K562 (cell line): ENCODE data around the gene HIVEP1. TPM values are rescaled to one million over a fixed set of nuclear protein-coding genes. Genes with fewer than 3 reads are reported as not detected.

Source experiments
- ATAC-seq: fragments of 200-7000 bp; cut with Tn5 transposase; 3 replicates; pipeline ENCODE4 v1.9.1; 2020; ENCODE audit warnings: moderate library complexity
- BruUV-seq: library from RNA; stranded (reverse); fragments of 400-500 nt; replicated peaks from 2 replicates; lab custom pipeline; 2021; lab: Mats Ljungman, UMichigan
- CTCF ChIA-PET: fragments of 300-600 bp; formaldehyde crosslinking; extraction: SDS; loops from one replicate; lab custom pipeline; 2021; ENCODE audit warnings: low intra/inter-chr PET ratio; lab: Yijun Ruan, JAX
- POLR2A ChIA-PET: fragments of 300-600, 350-650 bp; sonication (Branson Sonifier 250); formaldehyde crosslinking; extraction: SDS; loops from one replicate; lab custom pipeline; 2021; ENCODE audit warnings: antibody characterized with exemption, inconsistent platforms; lab: Yijun Ruan, JAX
- DNase-seq, 4 experiments: peaks; one replicate each; pipeline versions ENCODE4 v3.0.0 to v3.0.0-alpha.2; 2011 to 2018; ENCODE audit warnings: low spot score in 3 of 4, mixed read lengths in 3 of 4; ENCODE audit errors: extremely low read depth in 1 of 4
- FAIRE-seq: peaks from 2 replicates; lab custom pipeline; 2011; peaks lifted over from hg19 to GRCh38; lab: Jason Lieb, UNC
- H2AFZ ChIP-seq: 2 replicates; pipeline ENCODE4 v1.6.0; 2011; ENCODE audit warnings: low read depth, low read length, control low read depth, inconsistent platforms
- H3K27ac ChIP-seq: fragments of 200-600 bp; 3 replicates; pipeline ENCODE4 v1.8.0; 2011; ENCODE audit warnings: low read depth, mild to moderate bottlenecking, control low read depth, inconsistent platforms, low read length, moderate library complexity, mixed read lengths; ENCODE audit errors: extremely low read depth
- H3K27me3 ChIP-seq, 2 experiments: fragments of 300-600 bp in 1 of 2; 2 replicates in 1 of 2; 3 replicates in 1 of 2; pipeline versions ENCODE4 v1.6.0 to v1.8.0; 2011; ENCODE audit warnings: inconsistent platforms in 2 of 2, low read length in 2 of 2, mild to moderate bottlenecking in 1 of 2, mixed read lengths in 1 of 2, moderate library complexity in 1 of 2; ENCODE audit not compliant: control insufficient read depth in 2 of 2, insufficient read depth in 2 of 2
- H3K36me3 ChIP-seq: fragments of 300-600 bp; 3 replicates; pipeline ENCODE4 v1.8.0; 2011; ENCODE audit warnings: mild to moderate bottlenecking, low read length, inconsistent platforms; ENCODE audit not compliant: control insufficient read depth, insufficient read depth
- H3K4me1 ChIP-seq, 2 experiments: fragments of 200-600 bp in 1 of 2; replicated peaks in 1 of 2; 2 replicates in 1 of 2; 3 replicates in 1 of 2; pipeline versions ENCODE4 v1.5.1 to v1.8.0; 2011; ENCODE audit warnings: inconsistent platforms in 2 of 2, low read length in 2 of 2, mild to moderate bottlenecking in 1 of 2, mixed read lengths in 1 of 2, moderate library complexity in 1 of 2; ENCODE audit not compliant: control insufficient read depth in 2 of 2, insufficient read depth in 2 of 2
- H3K4me2 ChIP-seq: 2 replicates; pipeline ENCODE4 v1.6.1; 2011; ENCODE audit warnings: low read length, control low read depth, inconsistent platforms, mixed read lengths; ENCODE audit not compliant: insufficient read depth
- H3K4me3 ChIP-seq: fragments of 200-600 bp; sonication (generic), shearing (Covaris generic); 2 replicates; pipeline ENCODE4 v1.5.1; 2016; ENCODE audit warnings: control low read depth, inconsistent platforms
- H3K79me2 ChIP-seq: fragments of 200-600 bp; 3 replicates; pipeline ENCODE4 v1.8.0; 2011; ENCODE audit warnings: low read length, inconsistent platforms; ENCODE audit not compliant: control insufficient read depth, insufficient read depth
- H3K9ac ChIP-seq, 2 experiments: 2 replicates each; pipeline versions ENCODE4 v1.6.0 to v1.6.1; 2011; ENCODE audit warnings: low read depth in 2 of 2, low read length in 2 of 2, control low read depth in 1 of 2, inconsistent platforms in 1 of 2, mild to moderate bottlenecking in 1 of 2, mixed read lengths in 1 of 2; ENCODE audit not compliant: insufficient read depth in 1 of 2
- H3K9me1 ChIP-seq: one replicate; pipeline ENCODE4 v1.6.0; 2011; ENCODE audit warnings: inconsistent platforms, mild to moderate bottlenecking, low read length, moderate library complexity; ENCODE audit not compliant: control insufficient read depth, insufficient read depth
- H3K9me3 ChIP-seq: replicated peaks from 2 replicates; pipeline ENCODE4 v1.5.1; 2011; ENCODE audit warnings: low read depth, low read length, inconsistent platforms; ENCODE audit not compliant: control insufficient read depth, insufficient read depth
- H4K20me1 ChIP-seq: replicated peaks from 2 replicates; pipeline ENCODE4 v1.6.1; 2011; ENCODE audit warnings: low read length, inconsistent platforms, mixed read lengths; ENCODE audit not compliant: control insufficient read depth, insufficient read depth
- CEBPG ChIP-seq, 3 experiments: fragments of 200-800 bp in 1 of 3; sonication (Bioruptor generic) in 1 of 3; sonication (generic) in 1 of 3; formaldehyde crosslinking in 1 of 3; IDR thresholded peaks in 2 of 3; conservative IDR thresholded peaks in 1 of 3; 2 replicates each; pipeline versions ENCODE4 v1.6.1 to v1.8.0; 2016 to 2022; ENCODE audit warnings: missing compliant biosample characterization in 2 of 3, missing genetic modification characterization in 2 of 3, mild to moderate bottlenecking in 1 of 3, missing genetic modification reagents in 1 of 3
- CEBPZ ChIP-seq: fragments of 150-350 bp; IDR thresholded peaks from 2 replicates; pipeline ENCODE4 v1.6.1; 2014; ENCODE audit warnings: low read depth, mild to moderate bottlenecking, low read length, borderline replicate concordance
- FOXJ2 ChIP-seq: fragments of 200-800 bp; sonication (Bioruptor generic); IDR thresholded peaks from 2 replicates; pipeline ENCODE4 v1.6.1; 2016; ENCODE audit warnings: missing genetic modification characterization, missing compliant biosample characterization
- HOMEZ ChIP-seq: fragments of 250-450 bp; sonication (Bioruptor Pico); IDR thresholded peaks from 2 replicates; pipeline ENCODE4 v1.4.0; 2020; ENCODE audit warnings: mild to moderate bottlenecking, moderate library complexity
- MYC ChIP-seq, 2 experiments: fragments of 250-450 bp in 1 of 2; sonication (Bioruptor Pico) in 1 of 2; IDR thresholded peaks; 2 replicates each; pipeline versions ENCODE4 v1.5.1 to v1.6.1; 2012 to 2021; ENCODE audit warnings: low read depth in 2 of 2, borderline replicate concordance in 1 of 2, improper control_type of control experiment in 1 of 2, low read length in 1 of 2, mild to moderate bottlenecking in 1 of 2, moderate library complexity in 1 of 2
- OTX1 ChIP-seq: fragments of 450-650 bp; formaldehyde crosslinking; IDR thresholded peaks from 2 replicates; pipeline ENCODE4 v1.4.0; 2022; ENCODE audit warnings: mild to moderate bottlenecking
- TEAD4 ChIP-seq, 2 experiments: sonication (generic) in 1 of 2; formaldehyde crosslinking in 1 of 2; IDR thresholded peaks; 2 replicates each; pipeline versions ENCODE4 v1.6.1 to v1.8.0; 2012 to 2022; ENCODE audit warnings: borderline replicate concordance in 1 of 2, inconsistent platforms in 1 of 2, low read length in 1 of 2, mild to moderate bottlenecking in 1 of 2, missing genetic modification reagents in 1 of 2
- USF1 ChIP-seq: sonication (generic); formaldehyde crosslinking; IDR thresholded peaks from 2 replicates; pipeline ENCODE4 v1.9.0; 2022; ENCODE audit warnings: mild to moderate bottlenecking, missing genetic modification reagents
- ZFP91 ChIP-seq: sonication (generic); formaldehyde crosslinking; IDR thresholded peaks from 2 replicates; pipeline ENCODE4 v1.8.0; 2022; ENCODE audit warnings: mild to moderate bottlenecking, missing genetic modification reagents
- ZNF354B ChIP-seq: fragments of 250-450 bp; sonication (Bioruptor Pico); IDR thresholded peaks from 2 replicates; pipeline ENCODE4 v1.4.0; 2020
- ZZZ3 ChIP-seq: fragments of 450-650 bp; IDR thresholded peaks from 2 replicates; pipeline ENCODE4 v1.6.1; 2016; ENCODE audit warnings: antibody characterized with exemption, mild to moderate bottlenecking, moderate library complexity
- WGBS: fragments of 100-300 bp; shearing (Covaris generic); methylation state at CpG from one replicate; pipeline ENCODE4 v1.1.6; 2016; ENCODE audit warnings: low coverage, mixed read lengths; ENCODE audit not compliant: insufficient coverage; ENCODE audit errors: missing lambda C conversion rate; 5-methylcytosine and 5-hydroxymethylcytosine counted together
- in situ Hi-C: fragments of 300-500 bp; cut with MboI; formaldehyde crosslinking; loops from 4 replicates; pipeline ENCODE4 v1.15.0; 2018; ENCODE audit warnings: inconsistent platforms, mixed read lengths
- intact Hi-C: fragments of 100-400 bp; cut with micrococcal nuclease; formaldehyde crosslinking; loops from 2 replicates; pipeline ENCODE4 v1.14.2; 2022
- polyA plus RNA-seq, 8 experiments: library from polyadenylated mRNA; depleted of rRNA in 4 of 8; stranded (reverse) in 5 of 8; unstranded in 3 of 8; fragments of >200 nt; fragmentation: Nextera tagmentation in 2 of 8; fragmentation: Illumina TruSeq in 1 of 8; extraction: Ambion mirVana in 2 of 8; extraction: Trizol in 1 of 8; gene quantifications; 2 replicates each; pipeline versions ENCODE4 v1.2.1 to v1.2.3, GENCODE V29; 2011 to 2014; ENCODE audit warnings: inconsistent platforms in 1 of 8, missing spikeins in 1 of 8
- total RNA-seq, 7 experiments: library from RNA; depleted of rRNA in 6 of 7; stranded (reverse); fragments of >200 nt in 6 of 7; fragmentation: Illumina TruSeq in 2 of 7; extraction: Trizol in 2 of 7; gene quantifications; 2 replicates each; pipeline versions ENCODE4 v1.2.1 to v1.2.3, GENCODE V29; 2011 to 2021; ENCODE audit warnings: low replicate concordance in 1 of 7

Gene HIVEP1
- total and polyA plus RNA-seq, 9 of the 15 experiments (the other 6 are each of a cell fraction or from before 2014, with no cell fraction given), result 6.0 to 33.3 (median 21.7) TPM

GRCh38 chr6:12033770-12034169 is 21.7 kb downstream of the HIVEP1 start:
- peaks cover 35% of the 10 kb centered on the region for H3K36me3 ChIP-seq
- H3K9me1 ChIP-seq, result no peaks in the 10 kb centered on the region
- H3K9me3 ChIP-seq, result peaks cover 13% of the 10 kb centered on the region
- in situ Hi-C loops (no loop called here), intact Hi-C loops (no loop called here)
- BruUV-seq, result no TSS peak
- ChIA-PET CTCF (no interaction called here), POLR2A (interaction anchor here (0.9 kb wide), 1 partner anchor 368 kb away, joined by 3 read pairs; no protein-coding TSS in a partner anchor)
- no peak overlapping the region for H3K4me3 ChIP-seq
- H4K20me1 ChIP-seq, result no peaks in the 10 kb centered on the region
- WGBS, result 35% methylated on average over 4 of the region's 4 CpGs
- no peak overlapping the region for H3K4me2 ChIP-seq
- no peaks in the 10 kb centered on the region for H3K27me3 ChIP-seq
- no peak for FAIRE-seq
- no peak overlapping the region for H3K9ac ChIP-seq
- H2AFZ ChIP-seq, result no peak overlapping the region
- no peak overlapping the region for H3K27ac ChIP-seq
- H3K4me1 ChIP-seq, result peaks cover 8 to 17% of the 10 kb centered on the region in 2 experiments
- H3K79me2 ChIP-seq, result peaks cover 97% of the 10 kb centered on the region
- DNase-seq, result no peak
- peak; percentile 69 for ATAC-seq
- no peak for TF ChIP-seq USF1 (CRISPR knock-in tag)
- no peak for TF ChIP-seq ZFP91 (CRISPR knock-in tag)
- no peak for TF ChIP-seq OTX1 (CRISPR knock-in tag)
- TF ChIP-seq MYC (IDR thresholded peaks at IDR 0.05; ENCODE audit: low read depth, low read length), result no peak
- TF ChIP-seq MYC (CRISPR knock-in tag; IDR thresholded peaks at IDR 0.05; ENCODE audit: borderline replicate concordance, low read depth), result no peak
- no peak for TF ChIP-seq HOMEZ (CRISPR knock-in tag)
- TF ChIP-seq CEBPG (CRISPR knock-in tag; IDR thresholded peaks at IDR 0.05), result no peak
- TF ChIP-seq CEBPG (tag; conservative IDR thresholded peaks at IDR 0.05 in 1 of 2, IDR thresholded peaks at IDR 0.05 in 1 of 2), result peak; percentile 68 to 74
- TF ChIP-seq FOXJ2, result no peak
- TF ChIP-seq ZZZ3, result no peak
- no peak for TF ChIP-seq CEBPZ
- TF ChIP-seq ZNF354B (CRISPR knock-in tag), result no peak
- no peak for TF ChIP-seq TEAD4 (IDR thresholded peaks at IDR 0.05; ENCODE audit: low read length)
- no peak for TF ChIP-seq TEAD4 (CRISPR knock-in tag; IDR thresholded peaks at IDR 0.05; ENCODE audit: borderline replicate concordance)
